Inflammatory macrophage treated with lipopolysaccharide for 1 hour (primary cell): ENCODE results near the gene PIP5K1B.
"Not testable (repeated sequence)": the region's sequence is repeated elsewhere in the genome, so short reads cannot be mapped to it uniquely, and the experiment has no call there.

Source experiments
- DNase-seq, 2 donors: peaks; one replicate each; pipeline ENCODE4 v3.0.0-alpha.2; 2020 to 2022

Gene PIP5K1B

DNA sequence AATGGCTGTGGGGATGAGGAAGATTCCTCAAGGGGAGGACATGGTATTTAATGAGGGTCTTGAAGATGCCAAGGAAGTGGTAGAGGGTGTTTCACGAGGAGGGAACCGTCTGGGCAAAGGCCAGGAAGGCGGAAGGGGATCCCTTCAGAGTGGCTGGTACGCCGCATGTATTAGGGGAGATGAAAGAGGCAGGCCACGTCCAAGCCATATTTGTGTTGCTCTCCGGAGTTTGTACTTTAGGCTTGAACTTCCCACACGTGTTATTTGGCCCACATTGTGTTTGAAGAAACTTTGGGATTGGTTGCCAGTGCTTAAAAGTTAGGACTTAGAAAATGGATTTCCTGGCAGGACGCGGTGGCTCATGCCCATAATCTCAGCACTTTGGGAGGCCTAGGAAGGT, 331.8 kb downstream of the PIP5K1B start:
- DNase-seq, result no peak

DNA sequence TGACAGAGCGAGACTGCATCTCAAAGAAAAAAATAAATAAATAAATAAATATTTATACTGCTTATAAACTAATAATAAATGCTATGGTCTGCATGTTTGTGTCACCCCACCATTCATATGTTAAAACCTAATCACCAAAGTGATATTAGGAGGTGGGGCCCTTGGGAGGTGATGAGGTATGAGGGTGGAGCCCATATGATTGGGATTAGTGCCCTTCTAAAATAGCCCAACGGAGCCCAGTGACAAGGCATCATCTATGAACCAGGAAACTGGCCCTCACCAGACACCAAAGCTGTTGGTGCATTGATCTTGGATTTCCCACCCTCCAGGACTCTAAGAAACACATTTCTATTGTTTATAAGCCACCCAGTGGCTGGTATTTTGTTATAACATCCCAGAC, 335.6 kb downstream of the PIP5K1B start:
- no peak for DNase-seq

DNA sequence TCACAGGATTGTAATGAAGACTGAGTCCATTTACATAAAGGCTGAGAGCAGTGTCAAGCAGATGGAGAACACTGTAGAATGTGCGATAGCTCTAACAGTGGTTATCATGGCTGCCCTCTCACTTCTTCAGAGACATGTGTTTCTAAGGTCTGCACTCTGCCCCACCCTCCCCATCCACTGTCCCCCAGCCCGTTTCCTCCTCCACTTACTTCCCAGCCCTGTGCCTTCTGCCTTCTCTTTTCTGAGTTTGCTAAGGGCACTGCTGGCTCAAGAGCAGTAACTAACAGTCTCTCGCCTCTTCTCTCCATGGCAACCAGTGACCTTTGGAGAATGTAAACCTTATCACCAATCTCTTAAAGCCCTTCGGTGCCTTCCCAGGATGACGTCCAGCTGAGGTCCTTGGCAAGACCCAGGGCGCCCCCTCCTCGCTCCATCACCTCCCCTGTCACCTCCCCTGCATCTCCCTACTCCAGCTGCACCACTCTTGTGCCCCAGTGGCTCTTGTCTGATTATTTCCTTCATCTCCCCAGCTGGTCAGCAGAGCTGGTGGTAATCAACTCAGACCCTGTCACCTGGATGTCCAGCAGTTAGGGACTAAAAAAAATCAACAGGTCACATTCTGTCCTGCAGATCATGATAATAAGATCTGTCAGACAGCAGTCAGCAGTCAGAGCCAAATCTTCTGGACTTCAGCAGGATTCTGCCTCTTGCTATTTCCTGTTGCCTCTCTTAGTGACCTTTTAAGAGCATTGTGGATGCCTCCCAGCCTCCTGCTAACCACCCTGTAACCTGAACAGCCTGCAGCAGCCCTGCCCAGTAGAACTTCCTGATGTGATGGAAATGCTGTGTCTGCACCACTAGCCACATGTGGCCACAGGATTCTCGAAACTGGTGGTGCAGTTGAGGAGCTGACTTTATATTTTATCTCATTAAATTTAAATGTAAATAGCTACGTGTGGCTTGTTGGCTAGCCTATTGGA, 339.5 kb downstream of the PIP5K1B start:
- no peak for DNase-seq

DNA sequence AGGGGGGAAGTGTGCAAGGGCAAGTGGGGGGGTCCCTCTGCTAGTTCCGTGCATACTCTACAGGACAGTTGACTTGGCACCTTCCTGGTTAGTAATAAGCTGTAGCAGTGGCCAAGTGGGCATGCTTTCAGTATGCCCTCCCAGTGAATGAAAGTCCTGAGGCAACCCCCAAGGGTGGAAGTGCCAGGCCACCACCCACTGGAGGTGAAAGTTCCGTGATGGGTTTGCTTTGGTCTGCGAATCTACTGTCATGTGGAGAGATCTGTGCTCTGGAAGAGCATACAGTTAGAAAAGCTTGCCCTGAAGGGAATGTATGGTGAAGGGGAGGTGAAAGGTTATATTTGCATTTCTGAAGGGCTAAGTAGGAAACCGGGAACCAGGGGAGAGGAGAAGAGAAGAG, 340.8 kb downstream of the PIP5K1B start:
- no peak for DNase-seq

DNA sequence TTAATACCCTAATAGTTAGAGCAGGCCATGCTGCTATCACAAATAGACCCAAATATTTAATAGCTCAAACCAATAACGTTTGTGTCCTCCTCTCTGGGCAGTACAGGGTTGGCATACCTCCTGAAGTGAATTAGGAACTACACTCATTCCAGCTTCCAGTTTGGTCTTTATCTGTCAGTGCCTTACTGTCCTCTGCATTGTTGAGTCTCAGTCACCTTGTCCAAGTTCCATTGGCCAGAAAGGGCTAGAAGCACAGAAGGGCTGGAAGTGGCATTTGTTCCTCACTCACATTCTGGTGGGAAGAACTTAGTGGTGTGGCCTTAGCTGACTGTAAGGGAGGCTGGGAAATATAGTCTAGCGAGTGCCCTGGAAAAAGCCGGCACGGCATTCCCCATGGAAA, 341.7 kb downstream of the PIP5K1B start:
- DNase-seq, result no peak

DNA sequence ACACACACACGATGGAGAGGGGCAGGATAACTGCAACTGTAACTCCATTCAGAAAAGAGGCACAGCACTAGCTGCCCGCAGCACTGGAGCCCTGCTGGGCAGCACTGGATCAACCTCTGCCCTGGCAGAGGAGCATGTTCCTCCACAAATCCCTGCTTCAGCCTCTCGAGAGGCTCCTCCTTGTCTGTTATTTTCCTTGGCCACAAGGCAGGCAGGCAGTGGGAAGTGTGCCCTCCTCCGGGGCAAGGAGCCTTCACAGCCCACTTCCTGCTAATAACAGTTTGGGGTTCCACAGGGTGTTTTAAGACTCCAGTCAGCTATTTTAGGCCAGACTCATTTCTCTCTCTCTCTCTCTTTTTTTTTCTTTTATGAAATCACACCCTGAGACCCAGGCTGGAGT, 342.3 kb downstream of the PIP5K1B start:
- peak in 1 of 2 donors; percentile 8 for DNase-seq

DNA sequence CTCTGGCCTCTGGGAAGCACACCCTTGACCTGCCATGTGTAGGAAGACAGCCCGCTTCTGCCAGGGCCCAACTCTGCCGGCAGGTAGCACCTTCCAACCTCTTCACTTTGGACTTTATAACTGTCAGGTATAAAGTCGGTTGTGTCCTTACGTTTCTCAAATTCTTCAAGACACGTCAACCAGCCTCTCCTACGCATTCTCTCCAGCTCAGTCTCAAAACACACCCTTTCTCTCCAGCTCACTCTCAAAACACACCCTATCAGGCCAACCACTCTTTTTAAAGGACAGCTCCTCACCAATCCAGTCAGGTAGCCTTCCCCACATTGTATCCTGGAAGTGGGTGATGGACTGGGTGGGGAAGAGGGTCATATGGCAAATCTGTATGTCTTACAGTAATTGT, 344.1 kb downstream of the PIP5K1B start:
- no peak for DNase-seq

DNA sequence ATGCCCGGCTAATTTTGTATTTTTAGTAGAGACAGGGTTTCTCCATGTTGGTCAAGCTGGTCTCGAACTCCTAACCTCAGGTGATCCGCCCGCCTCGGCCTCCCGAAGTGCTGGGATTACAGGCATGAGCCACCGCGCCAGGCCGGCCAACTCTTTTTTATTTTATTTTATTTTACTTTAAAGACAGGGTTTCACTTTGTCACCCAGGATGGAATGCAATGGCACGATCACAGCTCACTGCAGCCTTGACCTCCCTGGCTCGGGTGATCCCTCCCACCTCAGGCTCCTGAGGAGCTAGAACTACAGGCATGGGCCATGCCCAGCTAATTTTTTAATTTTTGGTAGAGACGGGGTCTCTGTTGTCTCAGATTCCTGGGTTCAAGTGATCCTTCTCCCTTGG, 345.9 kb downstream of the PIP5K1B start:
- DNase-seq, result not testable (repeated sequence)

DNA sequence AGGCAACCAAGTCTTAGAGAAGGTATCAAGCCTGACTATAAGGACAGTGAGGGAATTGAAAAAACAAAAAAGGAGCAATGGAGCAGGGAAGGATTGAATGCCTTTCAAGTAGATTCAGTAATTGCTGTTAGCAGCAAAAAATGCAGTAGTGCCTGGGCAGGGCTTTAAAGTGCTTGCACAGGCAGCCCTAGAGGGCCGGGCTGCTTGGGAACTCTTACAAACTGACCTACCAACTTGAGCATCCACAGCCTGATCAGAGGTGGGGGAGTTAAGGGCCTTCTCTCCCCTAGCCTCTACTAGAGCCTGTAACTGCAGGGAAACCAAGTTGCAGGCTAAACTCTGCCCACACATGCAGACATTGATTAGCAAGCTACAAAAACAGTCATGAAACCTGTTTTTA, 349.9 kb downstream of the PIP5K1B start:
- DNase-seq, result no peak

DNA sequence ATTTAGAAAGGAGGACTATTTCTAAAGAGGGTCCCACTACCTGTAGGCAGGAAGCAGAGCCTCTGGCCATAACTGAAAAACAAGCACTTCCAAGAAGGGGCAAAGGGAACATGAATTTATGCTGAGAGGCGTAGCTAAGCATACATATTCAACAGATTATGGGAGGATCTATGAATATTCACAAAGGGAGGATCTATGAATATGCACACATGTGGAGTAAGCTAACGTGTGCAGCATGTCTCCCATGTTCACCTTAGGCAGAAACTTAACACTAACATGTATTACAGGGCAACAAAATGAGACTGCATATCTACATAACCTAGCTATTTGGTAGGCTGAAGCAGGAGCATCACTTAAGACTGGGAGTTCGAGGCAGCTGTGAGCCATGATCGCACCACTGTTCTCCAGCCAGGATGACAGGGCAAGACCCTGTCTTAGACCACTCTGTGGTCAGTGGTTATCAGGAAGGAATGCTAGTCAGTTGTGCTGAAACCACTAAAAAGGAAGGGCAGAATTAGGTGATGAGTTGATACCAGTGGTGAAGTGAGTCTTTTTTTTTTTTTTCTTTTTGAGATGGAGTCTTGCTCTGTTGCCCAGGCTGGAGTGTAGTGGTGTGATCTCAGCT, 351.3 kb downstream of the PIP5K1B start:
- DNase-seq, result no peak

DNA sequence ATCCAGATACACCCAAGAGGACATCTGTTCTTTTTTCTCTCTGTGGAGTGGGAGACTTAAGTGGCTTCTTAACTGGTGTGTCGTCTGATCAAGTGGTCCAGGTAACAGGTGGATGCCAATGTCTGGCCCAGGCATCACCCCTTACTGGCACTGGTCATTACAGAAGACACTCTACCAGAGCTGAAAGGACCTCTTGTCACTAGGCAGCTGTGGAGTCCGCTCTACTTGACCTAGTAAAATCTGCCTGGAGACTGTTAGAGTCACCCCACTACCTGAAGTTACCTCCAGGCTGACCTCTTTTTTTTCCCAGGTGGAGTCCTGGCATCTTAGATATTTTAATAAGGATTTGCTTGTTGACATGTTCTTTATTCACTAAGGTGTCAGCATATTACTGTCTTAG, 353.1 kb downstream of the PIP5K1B start:
- DNase-seq, result no peak
